ENCODE results near the gene ACTL10. TPM values are rescaled to one million over a fixed set of nuclear protein-coding genes. Genes with fewer than 3 reads are reported as not detected.
A peak's percentile ranks its signal among the peaks of the same experiment; 100 is the strongest.

ACTL10 gene
- total RNA-seq (2021) (1.3 to 1.9 TPM (median 1.5 TPM) in 3 replicates), Bru-seq, nascent RNA (percentile 46 among the genes with signal in this experiment)
- long read RNA-seq, experiment 1, transcript ACTL10-201 (1 exons, 2,028 nt): major isoform, 6 of 6 reads
- long read RNA-seq, experiment 1, partial matches to known transcripts: 0 of 6 reads
- long read RNA-seq, experiment 1, other reads (novel, unspliced or antisense): 0 of 6 reads
- long read RNA-seq, experiment 2, partial matches to known transcripts: 0 of 2 reads
- long read RNA-seq, experiment 2, other reads (novel, unspliced or antisense): 0 of 2 reads
- long read RNA-seq, experiment 3: 0 reads

- H3K4me1 Mint-ChIP-seq: peaks cover 28% of the 10 kb centered on the region
- peak; percentile 82 for ATAC-seq
- no peak for TF ChIP-seq NR1H2 (CRISPR knock-in tag; IDR thresholded peaks at IDR 0.05)
- TF ChIP-seq KAT7 (CRISPR knock-in tag; IDR thresholded peaks at IDR 0.05; ENCODE audit: borderline replicate concordance): peak; percentile 9; the same call in 1 of the 2 replicates
- TF ChIP-seq, protein P1, sequence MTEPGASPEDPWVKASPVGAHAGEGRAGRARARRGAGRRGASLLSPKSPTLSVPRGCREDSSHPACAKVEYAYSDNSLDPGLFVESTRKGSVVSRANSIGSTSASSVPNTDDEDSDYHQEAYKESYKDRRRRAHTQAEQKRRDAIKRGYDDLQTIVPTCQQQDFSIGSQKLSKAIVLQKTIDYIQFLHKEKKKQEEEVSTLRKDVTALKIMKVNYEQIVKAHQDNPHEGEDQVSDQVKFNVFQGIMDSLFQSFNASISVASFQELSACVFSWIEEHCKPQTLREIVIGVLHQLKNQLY (CRISPR knock-in tag; IDR thresholded peaks at IDR 0.05): no peak
- TF ChIP-seq ZNF138 (CRISPR knock-in tag; conservative IDR thresholded peaks at IDR 0.05): no peak
- TF ChIP-seq TEAD4 (CRISPR knock-in tag; IDR thresholded peaks at IDR 0.05): no peak
- TF ChIP-seq GABPB1 (CRISPR knock-in tag; IDR thresholded peaks at IDR 0.05): no peak
- no peak for TF ChIP-seq NFYB (CRISPR knock-in tag; conservative IDR thresholded peaks at IDR 0.05; ENCODE audit: low read depth)
- no peak for TF ChIP-seq ELF4 (CRISPR knock-in tag; IDR thresholded peaks at IDR 0.05; ENCODE audit: low read depth)
- TF ChIP-seq ZNF396 (CRISPR knock-in tag; IDR thresholded peaks at IDR 0.05; ENCODE audit: borderline replicate concordance): no peak
- TF ChIP-seq ATF6 (CRISPR knock-in tag; IDR thresholded peaks at IDR 0.05): no peak
- no peak for TF ChIP-seq ZNF121 (CRISPR knock-in tag; IDR thresholded peaks at IDR 0.05)
- no peak for TF ChIP-seq FOXK1 (CRISPR knock-in tag; IDR thresholded peaks at IDR 0.05)
- TF ChIP-seq ZNF263 (CRISPR knock-in tag; IDR thresholded peaks at IDR 0.05; ENCODE audit: low read depth): no peak
- TF ChIP-seq, protein P2, sequence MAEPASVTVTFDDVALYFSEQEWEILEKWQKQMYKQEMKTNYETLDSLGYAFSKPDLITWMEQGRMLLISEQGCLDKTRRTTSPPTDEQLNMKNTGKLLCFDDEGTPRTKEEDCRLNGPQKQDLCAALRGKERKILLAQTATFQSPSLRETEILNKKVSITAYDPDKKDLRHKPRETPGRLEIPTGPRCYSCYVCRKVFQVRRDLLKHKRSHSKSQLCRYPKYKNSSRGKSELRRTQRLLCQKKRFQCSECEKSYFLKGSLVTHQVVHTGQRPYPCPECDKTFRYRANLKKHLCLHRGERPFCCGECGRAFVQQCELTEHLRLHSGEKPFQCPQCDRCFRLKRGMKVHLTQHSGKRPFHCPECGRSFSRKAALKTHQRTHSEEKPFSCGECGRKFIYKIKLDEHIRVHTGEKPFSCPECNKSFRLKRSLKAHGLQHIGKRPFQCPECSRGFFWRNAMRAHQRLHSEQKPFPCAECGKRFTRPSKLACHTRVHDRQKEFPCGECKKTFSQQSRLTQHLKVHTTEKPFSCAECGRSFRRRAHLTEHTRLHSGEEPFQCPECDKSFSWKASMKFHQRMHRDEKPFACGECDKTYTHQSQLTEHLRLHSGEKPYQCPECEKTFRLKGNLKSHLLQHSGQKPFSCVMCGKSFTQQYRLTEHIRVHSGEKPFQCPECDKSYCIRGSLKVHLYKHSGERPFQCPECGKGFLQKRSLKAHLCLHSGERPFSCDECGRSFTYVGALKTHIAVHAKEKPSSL (CRISPR knock-in tag; conservative IDR thresholded peaks at IDR 0.05): no peak
- TF ChIP-seq SMAD4 (CRISPR knock-in tag; IDR thresholded peaks at IDR 0.05): no peak
- peak; percentile 82 for TF ChIP-seq HMGXB4 (CRISPR knock-in tag; IDR thresholded peaks at IDR 0.05)
- TF ChIP-seq, protein P3, sequence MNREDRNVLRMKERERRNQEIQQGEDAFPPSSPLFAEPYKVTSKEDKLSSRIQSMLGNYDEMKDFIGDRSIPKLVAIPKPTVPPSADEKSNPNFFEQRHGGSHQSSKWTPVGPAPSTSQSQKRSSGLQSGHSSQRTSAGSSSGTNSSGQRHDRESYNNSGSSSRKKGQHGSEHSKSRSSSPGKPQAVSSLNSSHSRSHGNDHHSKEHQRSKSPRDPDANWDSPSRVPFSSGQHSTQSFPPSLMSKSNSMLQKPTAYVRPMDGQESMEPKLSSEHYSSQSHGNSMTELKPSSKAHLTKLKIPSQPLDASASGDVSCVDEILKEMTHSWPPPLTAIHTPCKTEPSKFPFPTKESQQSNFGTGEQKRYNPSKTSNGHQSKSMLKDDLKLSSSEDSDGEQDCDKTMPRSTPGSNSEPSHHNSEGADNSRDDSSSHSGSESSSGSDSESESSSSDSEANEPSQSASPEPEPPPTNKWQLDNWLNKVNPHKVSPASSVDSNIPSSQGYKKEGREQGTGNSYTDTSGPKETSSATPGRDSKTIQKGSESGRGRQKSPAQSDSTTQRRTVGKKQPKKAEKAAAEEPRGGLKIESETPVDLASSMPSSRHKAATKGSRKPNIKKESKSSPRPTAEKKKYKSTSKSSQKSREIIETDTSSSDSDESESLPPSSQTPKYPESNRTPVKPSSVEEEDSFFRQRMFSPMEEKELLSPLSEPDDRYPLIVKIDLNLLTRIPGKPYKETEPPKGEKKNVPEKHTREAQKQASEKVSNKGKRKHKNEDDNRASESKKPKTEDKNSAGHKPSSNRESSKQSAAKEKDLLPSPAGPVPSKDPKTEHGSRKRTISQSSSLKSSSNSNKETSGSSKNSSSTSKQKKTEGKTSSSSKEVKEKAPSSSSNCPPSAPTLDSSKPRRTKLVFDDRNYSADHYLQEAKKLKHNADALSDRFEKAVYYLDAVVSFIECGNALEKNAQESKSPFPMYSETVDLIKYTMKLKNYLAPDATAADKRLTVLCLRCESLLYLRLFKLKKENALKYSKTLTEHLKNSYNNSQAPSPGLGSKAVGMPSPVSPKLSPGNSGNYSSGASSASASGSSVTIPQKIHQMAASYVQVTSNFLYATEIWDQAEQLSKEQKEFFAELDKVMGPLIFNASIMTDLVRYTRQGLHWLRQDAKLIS (CRISPR knock-in tag; IDR thresholded peaks at IDR 0.05; ENCODE audit: borderline replicate concordance): 0 out of 2 replicates have a peak, but pooled peaks have one; percentile 37
- no peak for TF ChIP-seq ZNF512 (CRISPR knock-in tag; IDR thresholded peaks at IDR 0.05; ENCODE audit: borderline replicate concordance)
- TF ChIP-seq ZNF232 (CRISPR knock-in tag; IDR thresholded peaks at IDR 0.05): peak; percentile 64; the same call in 1 of the 2 replicates
- no peak for TF ChIP-seq ZNF416 (CRISPR knock-in tag; IDR thresholded peaks at IDR 0.05)
- TF ChIP-seq CREB1 (CRISPR knock-in tag; IDR thresholded peaks at IDR 0.05): 0 out of 2 replicates have a peak, but pooled peaks have one; percentile 40
Measured at GRCh38 chr20:33666293-33667244, at the start of gene ACTL10. Gene ACTL10 (plus strand): TSS chr20:33666943. CDS start chr20:33667498, 555 bp downstream.

More at GRCh38 chr20:33666293-33667244, at the start of gene ACTL10:
- no peaks in the 10 kb centered on the region for H3K9me3 Mint-ChIP-seq
- H3K36me3 Mint-ChIP-seq: peaks cover 5% of the 10 kb centered on the region; the same call in 1 of the 2 replicates
- ChIA-PET POLR2A (interaction anchor here (0.5 to 3.4 kb wide), 15 partner anchors 12 to 404 kb away, joined by 3 to 24 read pairs (median 4); partner anchors contain the start of genes CBFA2T2, CDK5RAP1, PXMP4 and ZNF341), CTCF (interaction anchor here (0.6 to 7.9 kb wide), 28 partner anchors 13 to 1284 kb away, joined by 3 to 134 read pairs (median 4); partner anchors contain the start of genes CBFA2T2, CDK5RAP1, PXMP4 and SNTA1)
- peak within 1 kb of the TSS; percentile 91 for H3K27ac Mint-ChIP-seq
- DNase-seq (ENCODE audit: low spot score): peak; percentile 98
- peaks cover 16% of the 10 kb centered on the region for H3K27me3 Mint-ChIP-seq (ENCODE audit: low read depth)
- H3K4me3 Mint-ChIP-seq: peak within 1 kb of the TSS; percentile 80

Data from WTC11 (cell line).